CD4-positive, alpha-beta T cell (primary cell): ENCODE data around the gene MAML2. TPM values are rescaled to one million over a fixed set of nuclear protein-coding genes. Genes with fewer than 3 reads are reported as not detected.

Experiments used
- ATAC-seq: fragments of 200-7000 bp; cut with Tn5 transposase; one replicate; pipeline ENCODE4 v1.10.0; 2022; ENCODE audit warnings: mild to moderate bottlenecking; ENCODE audit not compliant: poor library complexity
- CTCF ChIA-PET: fragments of 350-600 bp; sonication (Branson Sonifier 250); formaldehyde crosslinking; loops from one replicate; lab custom pipeline; 2021; ENCODE audit warnings: antibody characterized with exemption, inconsistent platforms; lab: Charles Lee
- POLR2A ChIA-PET: fragments of 350-600 bp; sonication (Branson Sonifier 250); formaldehyde crosslinking; loops from one replicate; lab custom pipeline; 2021; ENCODE audit warnings: antibody characterized with exemption, inconsistent platforms; lab: Charles Lee
- DNase-seq, 14 experiments: peaks; one replicate each; pipeline ENCODE4 v3.0.0-alpha.2; 2013 to 2020; ENCODE audit warnings: mixed read lengths in 2 of 14
- H3K27ac ChIP-seq, 2 donors: one replicate each; pipeline versions ENCODE4 v1.5.1 to v1.7.0; 2013; ENCODE audit warnings: low read length in 2 of 2, low read depth in 1 of 2, mild to moderate bottlenecking in 1 of 2
- H3K27me3 ChIP-seq, 2 experiments: 1 replicate in 1 of 2; 2 replicates in 1 of 2; pipeline versions ENCODE4 v1.6.1 to v1.7.0; 2013; ENCODE audit warnings: low read length in 2 of 2, control low read depth in 1 of 2, mild to moderate bottlenecking in 1 of 2, moderate library complexity in 1 of 2; ENCODE audit not compliant: insufficient read depth in 2 of 2, control insufficient read depth in 1 of 2
- H3K36me3 ChIP-seq: one replicate; pipeline ENCODE4 v1.6.1; 2013; ENCODE audit warnings: low read length, control low read depth; ENCODE audit not compliant: insufficient read depth
- H3K4me1 ChIP-seq: one replicate; pipeline ENCODE4 v1.6.1; 2013; ENCODE audit warnings: low read length, control low read depth; ENCODE audit not compliant: insufficient read depth
- H3K4me3 ChIP-seq: one replicate; pipeline ENCODE4 v1.5.1; 2013; ENCODE audit warnings: mild to moderate bottlenecking, low read length, moderate library complexity
- H3K9me3 ChIP-seq, 2 experiments: 1 replicate in 1 of 2; 2 replicates in 1 of 2; pipeline versions ENCODE4 v1.6.1 to v1.7.0; 2013; ENCODE audit warnings: low read length in 2 of 2, mild to moderate bottlenecking in 2 of 2, control low read depth in 1 of 2, moderate library complexity in 1 of 2; ENCODE audit not compliant: control insufficient read depth in 1 of 2, insufficient read depth in 1 of 2
- H3K27ac Mint-ChIP-seq: one replicate; pipeline ENCODE4 v1.8.0; 2020; ENCODE audit warnings: mixed read lengths
- H3K27me3 Mint-ChIP-seq: one replicate; pipeline ENCODE4 v1.8.0; 2021; ENCODE audit warnings: mixed read lengths
- H3K36me3 Mint-ChIP-seq: one replicate; pipeline ENCODE4 v1.8.0; 2021; ENCODE audit warnings: low read depth, mixed read lengths
- H3K4me1 Mint-ChIP-seq: one replicate; pipeline ENCODE4 v1.8.0; 2021; ENCODE audit warnings: low read depth, mixed read lengths
- H3K4me3 Mint-ChIP-seq: one replicate; pipeline ENCODE4 v1.8.0; 2020; ENCODE audit warnings: mild to moderate bottlenecking, mixed read lengths
- H3K9me3 Mint-ChIP-seq: one replicate; pipeline ENCODE4 v1.8.0; 2020; ENCODE audit warnings: mixed read lengths
- intact Hi-C, 2 experiments: fragments of 100-400 bp; cut with DNase I in 1 of 2; cut with micrococcal nuclease in 1 of 2; formaldehyde crosslinking; loops; one replicate each; pipeline versions ENCODE4 v1.15.1 to v1.9.0; 2023 to 2025; cut with DNase I, micrococcal nuclease
- total RNA-seq, 174 experiments: library from RNA in 2 of 174; stranded (reverse) in 2 of 174; gene quantifications; one replicate each; pipeline ENCODE4 v1.2.3 and lab custom pipeline; 2021 to 2026
- TF ChIP-seq, protein P1 (sequence below): fragments of 200-600 bp; IDR thresholded peaks from one replicate; pipeline ENCODE4 v1.8.0; 2022; ENCODE audit warnings: antibody characterized with exemption, mild to moderate bottlenecking

MAML2 gene
- total RNA-seq, 2 experiments from 2014 or later: 58.8 to 59.8 TPM

DNA sequence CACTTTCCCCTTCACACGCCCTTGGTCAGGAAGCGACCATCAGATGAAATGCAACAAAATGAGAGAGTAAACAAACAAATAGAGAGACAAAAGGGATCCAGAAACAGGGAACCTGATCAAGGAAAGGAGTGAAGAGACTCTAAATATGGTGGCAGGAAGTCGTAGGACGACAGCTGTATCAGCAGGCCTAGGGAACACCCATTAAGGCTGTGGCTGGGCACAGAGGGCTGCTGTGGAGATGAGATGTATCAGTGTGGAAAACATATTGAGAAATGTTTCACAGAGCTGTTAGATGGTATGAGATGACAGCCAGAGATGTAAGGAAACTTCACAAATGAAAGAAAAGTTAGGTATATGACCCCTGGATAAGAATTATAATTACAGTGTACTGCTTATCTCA lies 263.3 kb downstream of the MAML2 start:
- peaks cover 48% of the 10 kb centered on the region for H3K36me3 Mint-ChIP-seq
- no peak overlapping the region for H3K4me3 Mint-ChIP-seq
- Histone ChIP-seq H3K36me3 (no peaks in the 10 kb centered on the region), H3K27me3 (no peaks in the 10 kb centered on the region), H3K4me3 (no peak overlapping the region), H3K9me3 (no peaks in the 10 kb centered on the region), H3K27ac (no peak overlapping the region), H3K4me1 (peaks cover 14% of the 10 kb centered on the region)
- CTCF ChIA-PET: interaction anchor here (1.0 to 1.6 kb wide), 3 partner anchors 10 to 263 kb away, joined by 3 read pairs; partner anchors contain the start of gene MAML2
- peaks cover 58% of the 10 kb centered on the region for H3K4me1 Mint-ChIP-seq
- no peaks in the 10 kb centered on the region for H3K27me3 Mint-ChIP-seq
- ATAC-seq (no peak), DNase-seq (no peak)
- POLR2A ChIA-PET: interaction anchor here (1.0 kb wide), 1 partner anchor 262 kb away, joined by 3 read pairs; no protein-coding TSS in a partner anchor
- TF ChIP-seq, protein P1, sequence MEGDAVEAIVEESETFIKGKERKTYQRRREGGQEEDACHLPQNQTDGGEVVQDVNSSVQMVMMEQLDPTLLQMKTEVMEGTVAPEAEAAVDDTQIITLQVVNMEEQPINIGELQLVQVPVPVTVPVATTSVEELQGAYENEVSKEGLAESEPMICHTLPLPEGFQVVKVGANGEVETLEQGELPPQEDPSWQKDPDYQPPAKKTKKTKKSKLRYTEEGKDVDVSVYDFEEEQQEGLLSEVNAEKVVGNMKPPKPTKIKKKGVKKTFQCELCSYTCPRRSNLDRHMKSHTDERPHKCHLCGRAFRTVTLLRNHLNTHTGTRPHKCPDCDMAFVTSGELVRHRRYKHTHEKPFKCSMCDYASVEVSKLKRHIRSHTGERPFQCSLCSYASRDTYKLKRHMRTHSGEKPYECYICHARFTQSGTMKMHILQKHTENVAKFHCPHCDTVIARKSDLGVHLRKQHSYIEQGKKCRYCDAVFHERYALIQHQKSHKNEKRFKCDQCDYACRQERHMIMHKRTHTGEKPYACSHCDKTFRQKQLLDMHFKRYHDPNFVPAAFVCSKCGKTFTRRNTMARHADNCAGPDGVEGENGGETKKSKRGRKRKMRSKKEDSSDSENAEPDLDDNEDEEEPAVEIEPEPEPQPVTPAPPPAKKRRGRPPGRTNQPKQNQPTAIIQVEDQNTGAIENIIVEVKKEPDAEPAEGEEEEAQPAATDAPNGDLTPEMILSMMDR: no peak
- peak overlapping the region; percentile 13 for H3K27ac Mint-ChIP-seq
- intact Hi-C loops: loop anchor here in 1 of 2 experiments (5.0 kb wide), 1 partner anchor 58 kb away; no protein-coding TSS in a partner anchor
- no peaks in the 10 kb centered on the region for H3K9me3 Mint-ChIP-seq

DNA sequence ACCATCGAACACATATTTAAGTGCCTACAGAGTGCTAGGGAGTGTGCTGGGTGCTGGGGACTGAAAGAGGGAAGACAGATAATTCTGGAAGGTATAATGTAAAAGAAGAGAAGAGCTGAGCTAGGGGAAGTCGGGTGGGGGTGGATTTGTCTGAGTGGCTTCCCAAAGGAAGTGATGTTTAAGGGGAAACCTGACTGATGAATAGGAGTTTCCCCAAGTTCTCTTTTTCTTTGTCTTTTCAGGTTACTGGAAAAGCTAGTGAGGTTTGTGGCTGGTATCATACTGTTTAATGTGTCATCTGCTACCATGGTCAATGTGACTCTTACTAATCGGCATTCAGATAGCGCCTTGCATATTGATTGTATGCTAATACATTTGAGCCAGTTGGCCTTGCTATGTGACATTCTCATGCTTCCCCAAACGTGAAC lies 267.4 kb downstream of the MAML2 start:
- H3K9me3 Mint-ChIP-seq: no peaks in the 10 kb centered on the region
- peaks cover 82% of the 10 kb centered on the region for H3K36me3 Mint-ChIP-seq
- ChIA-PET POLR2A (interaction anchor here (0.7 kb wide), 1 partner anchor 19 kb away, joined by 3 read pairs; no protein-coding TSS in a partner anchor), CTCF (interaction anchor here (0.8 to 1.5 kb wide), 3 partner anchors 21 to 268 kb away, joined by 3 to 4 read pairs (median 4); no protein-coding TSS in a partner anchor)
- Histone ChIP-seq H3K27me3 (no peaks in the 10 kb centered on the region), H3K36me3 (peaks cover 14% of the 10 kb centered on the region), H3K9me3 (no peaks in the 10 kb centered on the region), H3K27ac (no peak overlapping the region), H3K4me1 (peaks cover 12% of the 10 kb centered on the region), H3K4me3 (no peak overlapping the region)
- DNase-seq (peak in 2 of 14 experiments; percentile 31 to 51), ATAC-seq (no peak)
- H3K4me1 Mint-ChIP-seq: peaks cover 68% of the 10 kb centered on the region
- TF ChIP-seq, protein P1: no peak
- intact Hi-C loops: loop anchor here in 1 of 2 experiments (5.0 kb wide), 1 partner anchor 62 kb away; no protein-coding TSS in a partner anchor
- H3K4me3 Mint-ChIP-seq: peak overlapping the region; percentile 11
- no peaks in the 10 kb centered on the region for H3K27me3 Mint-ChIP-seq
- peak overlapping the region; percentile 65 for H3K27ac Mint-ChIP-seq

DNA sequence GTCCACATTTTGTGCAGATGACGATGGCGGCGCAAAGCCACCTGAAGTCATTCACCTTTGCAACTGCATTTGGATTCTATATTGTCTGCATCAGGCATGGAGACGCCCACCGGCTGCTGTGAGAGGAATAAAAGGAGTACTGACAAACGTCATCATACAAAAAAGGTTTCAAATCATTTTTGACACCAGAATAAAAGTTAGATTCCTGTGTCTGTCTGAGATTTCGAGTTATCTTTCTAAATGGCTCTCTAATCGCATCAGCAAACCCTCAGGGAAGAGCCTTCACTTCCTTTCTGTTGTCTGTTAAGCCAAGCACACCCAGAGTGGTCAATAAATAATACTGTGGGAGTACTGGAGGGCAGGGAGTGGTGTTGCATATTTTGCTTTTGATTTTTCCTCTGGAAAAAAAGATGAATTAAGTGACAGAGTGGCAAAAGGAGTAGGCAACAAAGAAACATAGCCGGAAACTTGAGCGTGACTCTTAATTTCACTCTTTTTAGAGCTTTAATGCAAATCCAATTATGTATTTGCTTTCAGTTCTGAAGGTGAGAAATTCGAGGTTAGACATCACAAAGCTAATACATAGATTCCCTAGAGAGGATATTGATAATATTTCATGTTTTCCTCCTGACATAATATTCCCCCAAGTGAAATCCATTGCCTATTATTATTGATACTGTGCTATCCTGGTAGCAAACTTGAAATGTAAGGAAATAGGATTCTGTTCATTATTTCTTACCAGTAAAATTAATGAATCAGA lies 268.3 kb downstream of the MAML2 start:
- Histone ChIP-seq H3K27me3 (no peaks in the 10 kb centered on the region), H3K4me1 (peaks cover 12% of the 10 kb centered on the region), H3K27ac (no peak overlapping the region), H3K9me3 (no peaks in the 10 kb centered on the region), H3K4me3 (no peak overlapping the region), H3K36me3 (peaks cover 14% of the 10 kb centered on the region)
- Mint-ChIP-seq H3K27ac (peak overlapping the region; percentile 65), H3K27me3 (no peaks in the 10 kb centered on the region), H3K4me1 (peaks cover 60% of the 10 kb centered on the region), H3K9me3 (no peaks in the 10 kb centered on the region), H3K4me3 (peak overlapping the region; percentile 1), H3K36me3 (peaks cover 75% of the 10 kb centered on the region)
- TF ChIP-seq, protein P1: no peak
- ATAC-seq (peak; percentile 17), DNase-seq (peak in 1 of 14 experiments; percentile 27)
- ChIA-PET POLR2A (interaction anchor here (0.7 kb wide), 1 partner anchor 18 kb away, joined by 3 read pairs; no protein-coding TSS in a partner anchor), CTCF (interaction anchor here (1.5 kb wide), 1 partner anchor 269 kb away, joined by 4 read pairs; no protein-coding TSS in a partner anchor)
- intact Hi-C loops: loop anchor here in 1 of 2 experiments (5.0 kb wide), 1 partner anchor 63 kb away; no protein-coding TSS in a partner anchor
